Measurements from ENCODE around the gene CFAP20DC. TPM values are rescaled to one million over a fixed set of nuclear protein-coding genes. Genes with fewer than 3 reads are reported as not detected.
A peak's percentile ranks its signal among the peaks of the same experiment; 100 is the strongest.
"Not testable (repeated sequence)": the region's sequence is repeated elsewhere in the genome, so short reads cannot be mapped to it uniquely, and the experiment has no call there.

CFAP20DC gene
- total RNA-seq, 1 donor from 2014 or later: 1.9 TPM

DNA sequence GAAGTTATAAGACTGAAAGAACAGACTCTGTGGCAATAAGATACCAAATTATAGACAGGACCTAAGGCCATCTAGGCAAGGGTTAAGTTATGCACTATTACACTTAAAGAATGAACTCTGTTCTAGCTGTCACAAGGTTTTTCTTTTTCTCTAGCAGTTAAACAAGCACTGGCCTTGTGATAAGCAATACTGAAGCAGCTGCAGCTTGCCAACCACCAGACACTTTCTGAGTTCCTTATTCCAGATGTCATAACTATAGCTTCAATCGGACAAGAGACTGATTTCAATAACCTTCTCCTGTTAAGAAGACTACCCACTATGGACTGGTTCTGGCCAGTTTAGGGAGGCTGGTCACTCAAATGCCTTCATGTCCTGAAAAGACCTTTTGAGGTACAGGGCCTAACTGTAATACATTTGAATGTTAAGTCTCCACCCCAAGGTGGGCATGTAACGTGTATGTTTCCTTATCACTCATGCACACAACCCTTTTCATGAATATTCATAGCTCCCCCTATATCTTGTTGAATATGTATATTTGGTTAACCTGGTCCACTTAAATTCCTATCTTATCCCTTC is 85.8 kb downstream of the CFAP20DC start:
- DNase-seq (ENCODE audit: low spot score): no peak

DNA sequence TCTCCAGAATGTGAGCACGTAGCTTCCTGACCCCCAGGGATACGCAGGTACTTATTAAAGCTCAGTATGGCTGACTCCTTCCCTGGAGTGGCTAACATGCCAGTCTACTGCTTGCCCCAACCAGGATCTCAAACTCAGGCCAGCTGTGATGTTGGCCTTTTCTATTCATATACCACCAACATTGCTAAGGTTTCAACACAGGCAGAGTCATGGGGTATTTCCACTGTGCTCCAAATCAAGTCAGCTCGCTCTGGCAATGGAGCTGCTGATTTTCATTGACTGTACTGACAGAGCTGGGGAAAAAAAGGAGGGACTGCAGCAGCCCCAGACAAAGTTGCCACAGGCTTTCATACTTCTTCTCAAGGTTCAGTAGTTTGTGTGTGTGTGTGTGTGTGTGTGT is 87.0 kb downstream of the CFAP20DC start:
- DNase-seq (ENCODE audit: low spot score): no peak

DNA sequence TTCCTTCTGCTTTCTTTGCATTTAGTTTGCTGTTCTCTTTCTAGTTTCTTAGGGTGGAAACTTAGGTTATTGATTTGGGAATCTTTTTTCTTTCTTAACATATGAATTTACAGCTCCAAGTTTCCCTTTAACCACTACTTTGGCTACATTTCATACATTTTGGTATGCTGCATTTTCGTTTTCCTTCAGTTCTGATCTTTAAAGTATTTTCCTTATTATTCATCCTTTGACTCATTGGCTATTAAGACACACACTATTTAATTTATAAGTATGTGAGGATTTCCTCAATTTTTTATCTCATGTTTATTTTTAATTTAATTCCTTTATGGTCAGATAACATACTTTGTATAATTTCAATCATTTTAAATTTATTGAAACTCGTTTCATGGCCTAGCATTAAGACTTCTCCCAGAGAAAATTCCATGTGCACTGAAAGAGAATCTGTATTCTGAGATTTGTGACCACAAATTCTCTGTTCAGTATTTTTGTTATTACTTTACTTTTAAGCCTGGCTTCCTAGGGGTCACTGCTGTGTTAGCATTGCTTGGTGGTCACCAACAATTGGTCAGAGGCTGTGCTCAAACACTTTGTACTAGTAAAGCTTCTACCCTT is 87.7 kb downstream of the CFAP20DC start:
- no peak for DNase-seq (ENCODE audit: low spot score)

DNA sequence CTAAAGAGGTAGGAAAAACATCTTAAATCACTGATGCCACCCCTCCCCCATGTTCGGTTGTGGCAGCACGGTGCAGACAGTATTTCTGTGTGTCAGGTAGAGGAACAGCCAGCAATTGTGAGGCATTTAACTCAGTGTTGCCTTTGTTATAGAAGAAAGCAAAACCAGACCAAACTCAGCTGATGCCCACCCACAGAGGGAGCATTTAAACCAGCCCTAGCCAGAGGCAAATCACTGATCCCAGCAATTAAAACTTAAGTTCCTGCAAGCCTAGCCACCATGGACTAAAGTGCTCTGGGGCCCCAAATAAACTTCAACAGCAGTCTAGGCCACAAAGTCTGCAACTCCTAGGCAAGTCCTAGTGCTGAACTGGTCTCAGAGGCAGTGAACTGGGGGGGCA is 94.5 kb downstream of the CFAP20DC start:
- DNase-seq (ENCODE audit: low spot score): no peak

DNA sequence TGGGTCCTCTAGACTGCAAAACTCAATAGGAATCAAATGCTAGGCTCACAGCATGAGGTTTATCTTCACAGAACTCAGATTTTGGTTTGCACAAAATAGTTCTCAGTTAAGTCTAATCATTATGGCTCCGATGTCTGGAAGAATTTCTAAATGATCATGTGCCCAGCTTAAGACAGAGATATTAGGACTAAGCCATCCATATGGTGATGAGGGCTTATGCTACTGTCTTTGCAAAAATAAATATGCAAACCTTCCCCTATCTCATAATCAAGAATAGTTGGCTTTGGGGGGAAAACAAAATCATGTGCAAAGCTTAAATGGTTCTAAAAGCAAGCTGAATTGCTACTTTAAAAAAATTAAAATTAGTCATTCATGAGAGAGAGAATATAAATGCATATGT is 96.5 kb downstream of the CFAP20DC start:
- no peak for DNase-seq (ENCODE audit: low spot score)

DNA sequence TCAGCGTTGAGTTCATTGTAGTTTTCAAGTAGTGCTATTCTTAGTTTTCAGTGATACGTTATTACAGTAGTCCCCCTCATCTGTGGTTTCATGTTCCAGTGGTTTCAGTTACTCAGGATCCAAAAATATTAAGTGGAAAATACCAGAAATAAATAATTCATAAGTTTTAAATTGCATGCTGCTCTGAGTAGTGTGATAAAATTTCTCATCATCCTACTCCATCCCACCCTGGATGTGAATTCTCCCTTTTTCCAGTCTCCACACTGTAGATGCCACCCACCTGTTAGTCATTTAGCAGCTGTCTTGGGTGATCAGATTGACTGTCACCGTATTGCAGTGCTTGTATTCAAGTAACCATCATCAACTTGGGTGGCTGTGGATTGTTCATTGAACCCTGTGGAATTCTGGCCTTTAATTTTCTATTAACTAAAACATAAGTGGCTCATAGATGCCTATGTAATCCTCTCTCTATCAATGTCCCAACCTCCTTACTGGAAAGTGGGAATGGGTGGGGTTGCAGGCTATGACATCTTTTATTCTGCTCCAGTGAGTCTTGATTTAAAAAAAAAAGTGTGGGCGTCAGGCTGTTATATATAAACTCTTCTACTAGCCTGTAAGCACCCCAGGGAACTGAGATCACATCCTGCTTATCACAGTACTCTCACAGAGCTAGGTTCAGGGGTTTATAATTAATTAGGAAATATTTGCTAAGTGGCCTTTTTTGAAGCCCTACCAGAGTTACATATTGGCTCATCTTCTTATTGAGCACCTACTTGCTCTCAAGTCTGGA is 97.5 kb downstream of the CFAP20DC start:
- DNase-seq (ENCODE audit: low spot score): no peak

DNA sequence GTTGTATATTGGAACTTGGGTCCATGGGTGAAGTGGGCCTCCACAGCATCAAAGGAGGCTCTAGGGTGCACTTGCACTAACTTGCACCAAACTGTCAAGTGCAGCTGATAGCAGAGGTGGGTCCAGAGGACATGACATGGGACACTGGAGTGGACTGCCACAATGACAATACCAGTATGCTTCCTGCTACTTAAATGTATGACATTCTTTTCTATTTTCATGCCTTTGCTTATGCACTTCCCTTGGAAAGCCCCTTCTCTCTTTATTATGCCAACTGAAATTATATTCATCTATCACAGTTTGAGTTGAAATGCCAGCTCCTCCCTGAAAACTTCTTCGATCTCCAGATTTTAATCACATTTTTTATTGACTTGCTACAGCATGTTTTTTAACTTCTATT is 101.8 kb downstream of the CFAP20DC start:
- no peak for DNase-seq (ENCODE audit: low spot score)

DNA sequence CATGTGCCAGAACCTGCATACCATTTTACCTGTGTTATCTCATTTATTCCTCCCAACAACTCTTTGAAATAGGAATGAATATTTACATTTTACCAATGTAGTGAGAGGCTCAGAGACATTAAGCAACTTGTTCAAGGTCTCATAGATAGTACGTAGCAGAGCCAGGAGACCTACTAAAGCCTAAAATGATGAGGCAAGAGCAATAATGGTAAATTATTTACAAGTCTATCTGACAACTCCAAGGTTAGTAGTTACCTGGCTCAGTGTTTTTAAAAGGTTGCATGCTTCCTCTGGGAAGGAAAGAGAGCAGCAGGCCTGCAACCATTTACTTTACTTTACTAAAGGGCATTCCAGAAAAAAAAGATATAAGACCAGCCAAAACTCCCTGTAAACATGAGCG is 103.0 kb downstream of the CFAP20DC start:
- DNase-seq (ENCODE audit: low spot score): no peak

DNA sequence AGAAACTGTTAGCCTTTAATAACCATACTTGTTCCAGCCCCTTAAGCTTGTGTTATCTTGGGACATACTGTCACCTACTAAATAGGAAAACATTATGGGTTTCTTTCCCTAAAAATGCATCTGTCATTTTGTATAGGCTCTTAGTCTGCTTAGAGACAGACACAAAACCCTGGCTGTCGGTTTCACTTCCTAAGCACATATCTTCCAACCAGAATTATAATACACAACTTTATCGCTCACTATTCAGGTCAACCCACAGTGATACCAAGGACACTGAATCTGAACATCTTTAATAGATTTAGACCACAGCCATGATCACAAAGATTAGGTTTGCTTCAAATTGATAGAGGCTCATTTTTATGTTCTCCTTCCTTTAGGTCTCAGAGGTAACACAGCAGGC is 111.8 kb downstream of the CFAP20DC start:
- no peak for DNase-seq (ENCODE audit: low spot score)

DNA sequence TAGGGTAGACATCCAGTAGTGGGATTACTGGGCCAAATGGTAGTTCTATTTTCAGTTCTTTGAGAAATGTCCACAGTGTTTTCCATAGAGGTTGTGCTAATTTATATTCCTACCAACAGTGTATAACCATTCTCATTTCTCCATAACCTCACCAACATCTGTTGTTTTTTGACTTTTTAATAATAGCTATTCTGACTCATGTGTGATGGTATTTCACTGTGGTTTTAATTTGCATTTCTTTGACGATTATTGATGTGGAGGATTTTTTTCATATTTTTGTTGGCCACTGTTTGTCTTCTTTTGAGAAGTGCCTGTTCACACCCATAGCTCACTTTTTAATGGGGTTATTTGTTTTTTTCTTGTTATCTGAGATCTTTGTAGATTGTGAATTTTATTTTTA is 125.2 kb downstream of the CFAP20DC start:
- DNase-seq (ENCODE audit: low spot score): no peak

DNA sequence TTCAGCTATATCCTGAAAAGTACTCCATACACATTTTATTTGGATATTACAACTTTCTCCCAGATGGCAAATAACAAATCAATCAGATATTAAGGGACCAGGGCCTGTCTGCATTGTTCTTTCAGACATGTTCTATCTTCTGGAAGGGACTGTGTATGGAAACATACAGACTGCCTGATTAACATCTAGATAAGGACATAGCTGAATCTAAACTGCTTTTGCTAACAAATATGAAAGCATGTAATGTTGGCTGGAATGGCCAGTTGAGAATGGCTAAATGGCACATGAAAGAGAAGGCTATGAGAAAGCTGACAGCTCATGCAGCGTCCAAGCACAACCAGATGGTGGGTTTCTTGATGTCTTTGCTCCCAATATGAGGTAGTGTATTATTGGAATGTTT is 149.4 kb downstream of the CFAP20DC start:
- DNase-seq (ENCODE audit: low spot score): no peak

DNA sequence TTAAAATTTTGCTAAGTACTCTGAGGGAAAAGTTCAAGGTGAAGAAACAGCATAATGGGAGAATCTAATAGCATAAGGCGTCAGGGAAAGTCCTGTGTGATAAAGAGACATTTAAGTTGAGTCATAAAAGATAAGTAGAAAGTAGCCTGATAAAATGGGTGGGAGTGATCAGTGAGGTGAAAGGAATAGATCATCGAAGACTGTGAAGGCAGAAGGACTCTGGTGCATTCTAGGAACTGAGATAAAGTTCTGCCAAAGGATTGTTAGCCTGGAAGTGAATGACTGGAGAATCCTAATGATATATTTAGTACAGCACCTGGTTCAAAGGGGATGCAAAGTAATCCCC is 149.9 kb downstream of the CFAP20DC start:
- DNase-seq (ENCODE audit: low spot score): no peak

DNA sequence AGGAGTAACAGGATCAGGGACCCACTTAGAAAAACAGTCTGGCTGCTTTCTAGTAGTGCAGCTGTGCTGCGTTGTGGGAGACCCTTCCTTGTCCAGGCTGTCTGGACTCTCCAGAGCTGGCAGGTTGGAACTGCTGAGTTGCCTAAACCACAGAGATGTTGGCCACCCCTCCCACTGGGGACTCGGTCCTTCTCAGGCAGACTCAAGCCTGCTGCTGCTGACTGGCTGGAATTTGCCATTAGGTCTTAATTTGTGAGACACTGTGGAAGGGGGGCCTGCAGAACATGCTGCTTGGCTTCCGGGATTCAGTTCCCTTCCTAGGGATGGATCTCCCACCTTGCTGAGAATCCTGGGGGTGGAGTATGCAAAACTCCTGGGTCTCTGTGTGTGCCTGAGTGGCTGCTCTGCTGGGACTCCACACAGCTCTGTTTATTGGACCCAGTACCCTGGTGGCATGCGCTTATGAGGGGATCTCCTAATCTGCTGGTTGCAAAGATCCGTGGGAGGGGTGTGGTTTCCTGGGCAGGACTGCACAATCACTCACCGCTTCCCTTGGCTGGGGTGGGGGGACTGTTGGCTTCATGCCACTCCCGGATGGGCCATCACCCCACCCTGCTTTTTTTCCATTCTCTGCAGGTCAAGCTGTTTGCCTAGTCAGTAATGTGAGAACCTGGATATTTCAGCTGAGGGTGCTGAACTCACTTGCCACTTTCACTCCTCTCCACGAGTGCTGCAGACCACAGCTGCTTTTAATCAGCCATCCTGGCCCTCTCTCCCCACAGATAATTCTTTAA is 150.5 kb downstream of the CFAP20DC start:
- peak; percentile 10 for DNase-seq (ENCODE audit: low spot score)

DNA sequence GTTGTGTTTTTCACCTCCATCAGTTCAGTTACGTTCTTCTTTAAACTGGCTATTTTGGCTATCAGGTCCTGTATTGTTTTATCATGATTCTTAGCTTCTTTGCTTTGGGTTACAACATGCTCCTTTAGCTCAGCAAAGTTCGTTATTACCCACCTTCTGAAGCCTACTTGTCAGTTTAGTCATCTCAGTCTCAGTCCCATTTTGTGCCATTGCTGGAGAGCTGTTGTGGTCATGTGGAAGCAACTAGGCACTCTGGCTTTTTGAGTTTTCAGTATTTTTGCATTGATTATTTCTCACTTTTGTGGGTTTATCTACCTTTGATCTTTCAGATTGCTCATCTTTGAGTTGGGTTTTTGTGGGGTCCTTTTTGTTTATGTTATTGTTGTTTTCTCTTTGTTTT is 151.3 kb downstream of the CFAP20DC start:
- DNase-seq (ENCODE audit: low spot score): no peak

DNA sequence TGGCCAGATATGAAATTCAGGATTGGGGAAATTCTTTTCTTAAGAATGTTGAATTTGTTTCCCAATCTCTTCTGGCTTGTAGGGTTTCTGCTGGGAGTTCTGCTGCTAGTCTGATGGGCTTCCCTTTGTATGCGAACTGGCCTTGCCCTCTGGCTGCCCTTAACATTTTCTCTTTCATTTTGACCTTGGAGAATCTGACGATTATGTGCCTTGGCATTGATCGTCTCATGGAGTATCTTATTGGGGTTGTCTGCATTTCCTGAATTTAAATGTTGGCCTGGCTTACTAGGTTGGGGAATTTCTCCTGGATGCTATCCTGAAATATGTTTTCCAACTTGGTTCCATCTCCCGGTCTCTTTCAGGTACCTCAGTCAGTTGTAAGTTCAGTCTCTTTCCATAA is 152.2 kb downstream of the CFAP20DC start:
- no peak for DNase-seq (ENCODE audit: low spot score)

DNA sequence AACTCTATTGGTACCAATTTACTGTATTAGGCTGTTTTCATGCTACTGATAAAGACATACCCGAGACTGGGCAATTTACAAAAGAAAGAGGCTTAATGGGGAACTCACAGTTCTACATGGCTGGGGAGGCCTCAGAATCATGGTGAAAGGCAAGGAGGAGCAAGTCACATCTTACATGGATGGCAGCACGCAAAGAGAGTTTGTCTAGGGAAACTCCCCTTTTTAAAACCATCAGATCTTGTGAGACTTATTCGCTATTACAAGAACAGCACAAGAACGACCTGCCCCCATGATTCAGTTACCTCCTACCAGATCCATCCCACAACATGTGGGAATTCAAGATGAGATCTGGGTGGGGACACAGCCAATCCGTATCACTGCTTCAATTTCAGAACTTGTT is 154.1 kb downstream of the CFAP20DC start:
- not testable (repeated sequence) for DNase-seq (ENCODE audit: low spot score)

DNA sequence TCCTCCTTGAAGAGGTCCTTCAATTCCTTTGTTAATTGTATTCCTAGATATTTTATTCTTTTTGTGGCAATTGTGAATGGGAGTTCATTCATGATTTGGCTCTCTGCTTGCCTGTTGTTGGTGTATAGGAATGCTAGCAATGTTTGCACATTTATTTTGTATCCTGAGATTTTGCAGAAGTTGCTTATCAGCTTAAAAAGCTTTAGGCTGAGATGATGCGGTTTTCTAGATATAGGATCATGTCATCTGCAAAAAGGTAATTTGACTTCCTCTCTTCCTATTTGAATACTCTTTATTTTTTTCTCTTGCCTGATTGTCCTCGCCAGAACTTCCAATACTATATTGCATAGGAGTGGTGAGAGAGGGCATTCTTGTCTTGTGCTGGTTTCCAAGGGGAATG is 157.3 kb downstream of the CFAP20DC start:
- DNase-seq (ENCODE audit: low spot score): not testable (repeated sequence)

DNA sequence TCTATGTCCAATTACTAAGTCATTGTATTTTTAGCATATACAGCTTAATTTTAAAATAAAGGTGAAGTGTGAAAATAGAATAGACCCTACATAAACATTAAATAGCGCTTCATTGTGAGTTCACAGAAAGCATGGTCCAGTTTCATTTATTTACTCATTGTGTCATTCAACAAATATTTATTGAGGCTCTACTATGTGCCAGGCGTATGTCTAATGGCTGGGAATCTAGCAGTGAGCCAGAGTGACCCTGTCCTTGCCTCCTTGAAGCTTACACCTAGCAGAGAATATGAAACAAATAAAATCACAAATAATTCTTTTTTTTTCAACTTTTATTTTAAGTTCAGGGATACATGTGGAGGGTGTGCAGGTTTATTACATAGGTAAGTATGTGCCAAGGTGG is 161.7 kb downstream of the CFAP20DC start:
- no peak for DNase-seq (ENCODE audit: low spot score)

DNA sequence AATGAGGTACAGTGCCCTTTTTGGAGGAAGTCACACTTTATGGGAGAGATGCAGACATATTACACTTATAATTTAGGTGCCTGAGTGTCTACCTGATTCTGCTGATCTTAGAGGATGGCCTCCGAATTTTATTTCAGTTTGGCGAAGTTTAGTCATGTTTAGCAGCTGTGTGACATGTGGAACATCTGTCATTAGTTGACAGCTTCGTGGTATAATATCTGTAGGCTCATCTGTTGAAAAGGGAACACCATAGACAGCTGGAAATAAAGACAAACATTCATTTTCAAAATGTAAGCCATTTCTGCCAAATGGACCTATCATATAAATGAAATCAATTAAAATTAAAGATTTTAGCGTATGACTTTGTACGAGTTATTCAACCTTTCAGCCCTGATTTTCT is 165.4 kb downstream of the CFAP20DC start:
- DNase-seq (ENCODE audit: low spot score): no peak

DNA sequence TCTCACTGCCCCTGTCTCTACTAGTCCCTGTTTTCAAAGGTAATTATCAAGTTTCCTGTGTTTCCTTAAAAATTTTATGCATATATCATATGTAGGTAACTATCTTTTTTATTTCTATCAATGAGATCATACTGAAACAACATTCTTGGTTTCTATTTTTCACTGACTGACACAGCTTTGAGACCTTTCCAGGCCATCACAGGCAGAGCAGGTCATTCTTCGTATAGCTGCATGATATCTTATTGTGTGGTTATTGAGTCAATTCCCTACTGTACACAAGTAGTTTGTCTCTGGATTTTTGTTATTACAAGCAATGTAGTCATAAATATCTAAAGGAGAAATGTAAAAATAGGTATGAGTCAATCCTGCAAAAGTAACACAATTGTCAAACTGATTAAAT is 169.6 kb downstream of the CFAP20DC start:
- no peak for DNase-seq (ENCODE audit: low spot score)

DNA sequence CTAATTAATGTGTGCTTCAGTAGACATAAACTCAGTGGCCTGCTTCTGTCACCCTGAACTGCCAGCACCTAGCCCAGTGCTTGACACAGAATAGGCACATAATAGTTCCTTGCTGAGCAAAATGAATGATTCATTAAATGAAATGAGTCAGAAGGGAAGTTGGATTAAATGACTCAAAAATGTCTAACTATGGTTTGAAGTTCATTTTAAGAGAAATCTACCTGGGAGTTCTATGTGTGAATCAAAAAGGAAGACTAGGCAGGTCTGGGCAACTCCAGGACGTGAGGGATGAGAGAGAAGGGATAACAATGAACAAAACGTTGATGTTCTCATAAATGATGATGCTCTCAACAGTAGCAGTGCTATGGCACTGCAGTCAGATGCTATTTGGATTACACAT is 175.0 kb downstream of the CFAP20DC start:
- DNase-seq (ENCODE audit: low spot score): no peak

DNA sequence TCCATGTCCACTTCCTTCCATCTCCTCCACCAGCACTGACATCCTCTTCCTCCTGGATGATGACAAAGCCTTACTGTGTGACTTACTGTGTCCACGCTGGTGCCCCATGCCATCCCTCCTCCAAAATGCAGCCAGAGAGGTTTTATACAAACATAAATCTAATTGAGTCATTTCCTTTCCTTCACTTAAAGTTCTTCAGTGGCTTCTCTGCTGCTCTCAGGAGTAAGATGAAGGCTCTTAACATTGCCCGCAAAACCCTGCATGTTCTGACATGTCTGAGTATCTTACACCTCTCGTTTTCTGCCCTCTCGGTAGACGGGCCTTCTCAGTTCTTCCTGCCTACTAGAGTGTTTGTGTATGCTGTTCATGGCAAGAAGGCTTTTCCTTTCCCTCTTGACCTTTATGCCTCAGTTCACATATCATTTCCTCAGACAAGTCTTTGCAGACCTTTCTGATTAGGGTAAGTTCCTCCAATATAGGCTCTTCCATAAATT is 175.5 kb downstream of the CFAP20DC start:
- DNase-seq (ENCODE audit: low spot score): no peak

Measured in mucosa of gallbladder (tissue), 1 donor.